Neuronal stem cell (in vitro differentiated cells): ENCODE results near the gene MRPL11. TPM values are rescaled to one million over a fixed set of nuclear protein-coding genes. Genes with fewer than 3 reads are reported as not detected.

Experiments
- DNase-seq: peaks from one replicate; pipeline ENCODE4 v3.0.0-alpha.2; 2013; ENCODE audit warnings: low spot score
- H2AFZ ChIP-seq: one replicate; pipeline ENCODE4 v1.6.1; 2013; ENCODE audit warnings: mild to moderate bottlenecking, low read length, inconsistent platforms
- H2AK5ac ChIP-seq: 2 replicates; pipeline ENCODE4 v1.6.1; 2013; ENCODE audit warnings: low read depth, mild to moderate bottlenecking, inconsistent platforms, low read length, moderate library complexity, mixed read lengths
- H2BK120ac ChIP-seq: 2 replicates; pipeline ENCODE4 v1.6.1; 2013; ENCODE audit warnings: low read depth, mild to moderate bottlenecking, inconsistent platforms, low read length, moderate library complexity, mixed read lengths
- H2BK12ac ChIP-seq: one replicate; pipeline ENCODE4 v1.6.1; 2013; ENCODE audit warnings: low read length, inconsistent platforms
- H2BK15ac ChIP-seq: 2 replicates; pipeline ENCODE4 v1.6.1; 2013; ENCODE audit warnings: mild to moderate bottlenecking, low read length, inconsistent platforms, mixed read lengths
- H2BK5ac ChIP-seq: one replicate; pipeline ENCODE4 v1.6.1; 2013; ENCODE audit warnings: inconsistent platforms, mild to moderate bottlenecking, low read length, moderate library complexity
- H3K14ac ChIP-seq: one replicate; pipeline ENCODE4 v1.6.1; 2013; ENCODE audit warnings: low read length, inconsistent platforms
- H3K18ac ChIP-seq: 2 replicates; pipeline ENCODE4 v1.6.1; 2013; ENCODE audit warnings: low read length, inconsistent platforms
- H3K23ac ChIP-seq: 2 replicates; pipeline ENCODE4 v1.6.1; 2013; ENCODE audit warnings: low read depth, mild to moderate bottlenecking, mixed read lengths, low read length, inconsistent platforms; ENCODE audit not compliant: poor library complexity
- H3K27ac ChIP-seq: replicated peaks from 3 replicates; pipeline ENCODE4 v1.5.1; 2013; ENCODE audit warnings: low read length, inconsistent platforms
- H3K27me3 ChIP-seq, 3 experiments: 2 replicates each; pipeline ENCODE4 v1.6.1; 2013; ENCODE audit warnings: low read length in 3 of 3, mild to moderate bottlenecking in 2 of 3, inconsistent platforms in 1 of 3, low read depth in 1 of 3, mixed read lengths in 1 of 3, moderate library complexity in 1 of 3; ENCODE audit not compliant: control insufficient read depth in 3 of 3, insufficient read depth in 3 of 3
- H3K36me3 ChIP-seq, 2 donors: replicated peaks in 1 of 2; 2 replicates each; pipeline ENCODE4 v1.6.1; 2013; ENCODE audit warnings: low read length in 2 of 2; ENCODE audit not compliant: control insufficient read depth in 2 of 2, insufficient read depth in 2 of 2
- H3K4ac ChIP-seq: 2 replicates; pipeline ENCODE4 v1.6.1; 2013; ENCODE audit warnings: inconsistent platforms, mild to moderate bottlenecking, low read length, moderate library complexity
- H3K4me1 ChIP-seq, 2 donors: 1 replicate in 1 of 2; 2 replicates in 1 of 2; pipeline ENCODE4 v1.6.1; 2013; ENCODE audit warnings: low read length in 2 of 2, low read depth in 1 of 2; ENCODE audit not compliant: control insufficient read depth in 2 of 2, insufficient read depth in 1 of 2
- H3K4me2 ChIP-seq: one replicate; pipeline ENCODE4 v1.6.1; 2013; ENCODE audit warnings: mild to moderate bottlenecking, low read length, inconsistent platforms; ENCODE audit not compliant: insufficient read depth, poor library complexity, severe bottlenecking
- H3K4me3 ChIP-seq, 2 donors: 2 replicates each; pipeline ENCODE4 v1.5.1; 2013; ENCODE audit warnings: low read length in 2 of 2, mild to moderate bottlenecking in 2 of 2, inconsistent platforms in 1 of 2, moderate library complexity in 1 of 2
- H3K79me1 ChIP-seq: one replicate; pipeline ENCODE4 v1.6.1; 2013; ENCODE audit warnings: low read depth, mild to moderate bottlenecking, inconsistent platforms, low read length, moderate library complexity
- H3K9ac ChIP-seq: one replicate; pipeline ENCODE4 v1.6.1; 2013; ENCODE audit warnings: mild to moderate bottlenecking, low read depth, low read length, inconsistent platforms; ENCODE audit not compliant: poor library complexity
- H3K9me3 ChIP-seq, 2 donors: replicated peaks in 1 of 2; 2 replicates each; pipeline versions ENCODE3 to v1.6.1; 2013; ENCODE audit warnings: low read length in 2 of 2, mild to moderate bottlenecking in 2 of 2, inconsistent platforms in 1 of 2, low read depth in 1 of 2, mixed read lengths in 1 of 2, moderate library complexity in 1 of 2; ENCODE audit not compliant: control insufficient read depth in 2 of 2, insufficient read depth in 1 of 2
- H4K8ac ChIP-seq: one replicate; pipeline ENCODE4 v1.6.1; 2013; ENCODE audit warnings: low read depth, mild to moderate bottlenecking, inconsistent platforms, low read length, moderate library complexity
- H4K91ac ChIP-seq: one replicate; pipeline ENCODE4 v1.6.1; 2013; ENCODE audit warnings: low read length, low read depth, mild to moderate bottlenecking, inconsistent platforms; ENCODE audit not compliant: poor library complexity
- WGBS, 2 donors: extraction: QIAGEN DNeasy Blood & Tissue Kit; methylation state at CpG; one replicate each; pipeline ENCODE4 v1.1.7; 2013; ENCODE audit warnings: missing lambda C conversion rate in 2 of 2, mixed read lengths in 1 of 2; ENCODE audit not compliant: insufficient read length in 2 of 2, insufficient replicate concordance in 1 of 2; ENCODE audit errors: extremely low coverage in 2 of 2; 5-methylcytosine and 5-hydroxymethylcytosine counted together
- small RNA-seq: library from polyadenylated mRNA; stranded (forward); fragments of <200 nt; extraction: miRNeasy Mini kit (QIAGEN cat#:217004); gene quantifications from one replicate; pipeline ENCODE3, GENCODE V24; 2013; ENCODE audit not compliant: insufficient read depth

The MRPL11 gene

DNA sequence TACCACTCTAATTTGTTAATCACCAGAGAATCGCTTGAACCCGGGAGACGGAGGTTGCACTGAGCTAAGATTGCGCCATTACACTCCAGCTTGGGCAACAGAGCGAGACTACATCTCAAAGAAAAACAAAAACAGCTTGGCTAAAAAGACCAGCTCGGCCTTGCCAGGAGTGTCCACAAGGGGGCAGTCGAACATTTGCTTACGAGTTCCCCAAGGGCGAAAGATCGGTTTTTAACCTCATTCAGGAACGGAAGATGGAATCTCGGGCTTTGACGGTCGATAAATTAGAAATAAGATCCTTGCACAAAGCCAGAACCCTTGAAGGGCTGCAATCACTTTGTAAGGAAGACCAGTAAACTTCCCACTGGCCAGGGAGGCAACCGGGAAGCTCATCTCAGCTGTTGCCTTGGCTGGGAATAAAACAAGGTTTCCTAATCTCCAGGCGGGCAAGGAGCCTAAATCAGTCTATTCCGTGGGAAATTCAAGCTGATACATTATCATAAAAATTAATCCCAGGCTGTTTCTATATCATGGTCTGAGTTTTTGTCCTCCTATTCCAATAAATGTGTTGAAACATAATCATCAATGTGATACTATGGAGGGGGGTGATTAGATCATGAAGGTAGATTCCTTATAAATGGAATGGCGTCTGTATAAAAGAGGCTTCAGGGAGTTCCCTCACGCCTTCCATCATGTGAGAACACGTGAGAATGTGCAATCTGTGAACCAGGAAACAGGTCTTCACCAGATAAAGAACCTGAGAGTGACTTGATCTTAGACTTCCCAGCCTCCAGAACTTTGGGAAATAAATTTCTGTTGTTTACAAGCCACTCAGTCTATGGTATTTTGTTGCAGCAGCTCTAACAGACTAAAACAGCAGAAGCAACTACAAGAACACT is 52.2 kb downstream of the MRPL11 start:
- H2BK15ac ChIP-seq = no peak overlapping the region
- no peaks in the 10 kb centered on the region for H3K36me3 ChIP-seq
- no peak overlapping the region for H3K14ac ChIP-seq
- H3K4me3 ChIP-seq = peak overlapping the region in 1 of 2 donors; percentile 31
- WGBS, 2 donors = no CpG with 5 or more reads among the region's 20 CpGs
- H3K79me1 ChIP-seq = no peaks in the 10 kb centered on the region
- H3K18ac ChIP-seq = no peak overlapping the region
- no peak overlapping the region for H4K91ac ChIP-seq
- H3K27me3 ChIP-seq = peaks cover 0 to 11% (median 0%) of the 10 kb centered on the region in 3 experiments
- H3K9me3 ChIP-seq = no peaks in the 10 kb centered on the region
- no peak overlapping the region for H3K4ac ChIP-seq
- no peak overlapping the region for H2AK5ac ChIP-seq
- H3K4me2 ChIP-seq = peak overlapping the region; percentile 23
- no peak overlapping the region for H4K8ac ChIP-seq
- no peaks in the 10 kb centered on the region for H3K4me1 ChIP-seq
- H3K27ac ChIP-seq = no peak overlapping the region
- no peak overlapping the region for H3K23ac ChIP-seq
- H2BK5ac ChIP-seq = no peak overlapping the region
- DNase-seq = peak; percentile 87
- H2BK120ac ChIP-seq = no peak overlapping the region
- peak overlapping the region; percentile 91 for H2AFZ ChIP-seq
- no peak overlapping the region for H2BK12ac ChIP-seq
- no peak overlapping the region for H3K9ac ChIP-seq

Small RNAs within 50 kb of the gene (small RNA-seq; reads per million reads assigned to genes)
- not detected for gene RF00416
- not detected for gene RNU1-84P
